Ramos (cell line): ENCODE results near the gene LUZP2.

Source experiments
- in situ Hi-C: fragments of 300-500 bp; cut with MboI; formaldehyde crosslinking; loops from one replicate; pipeline ENCODE4 v1.14.3; 2022; ENCODE audit warnings: low sequenced_read_pairs; ENCODE audit not compliant: unreplicated experiment

Gene LUZP2

DNA sequence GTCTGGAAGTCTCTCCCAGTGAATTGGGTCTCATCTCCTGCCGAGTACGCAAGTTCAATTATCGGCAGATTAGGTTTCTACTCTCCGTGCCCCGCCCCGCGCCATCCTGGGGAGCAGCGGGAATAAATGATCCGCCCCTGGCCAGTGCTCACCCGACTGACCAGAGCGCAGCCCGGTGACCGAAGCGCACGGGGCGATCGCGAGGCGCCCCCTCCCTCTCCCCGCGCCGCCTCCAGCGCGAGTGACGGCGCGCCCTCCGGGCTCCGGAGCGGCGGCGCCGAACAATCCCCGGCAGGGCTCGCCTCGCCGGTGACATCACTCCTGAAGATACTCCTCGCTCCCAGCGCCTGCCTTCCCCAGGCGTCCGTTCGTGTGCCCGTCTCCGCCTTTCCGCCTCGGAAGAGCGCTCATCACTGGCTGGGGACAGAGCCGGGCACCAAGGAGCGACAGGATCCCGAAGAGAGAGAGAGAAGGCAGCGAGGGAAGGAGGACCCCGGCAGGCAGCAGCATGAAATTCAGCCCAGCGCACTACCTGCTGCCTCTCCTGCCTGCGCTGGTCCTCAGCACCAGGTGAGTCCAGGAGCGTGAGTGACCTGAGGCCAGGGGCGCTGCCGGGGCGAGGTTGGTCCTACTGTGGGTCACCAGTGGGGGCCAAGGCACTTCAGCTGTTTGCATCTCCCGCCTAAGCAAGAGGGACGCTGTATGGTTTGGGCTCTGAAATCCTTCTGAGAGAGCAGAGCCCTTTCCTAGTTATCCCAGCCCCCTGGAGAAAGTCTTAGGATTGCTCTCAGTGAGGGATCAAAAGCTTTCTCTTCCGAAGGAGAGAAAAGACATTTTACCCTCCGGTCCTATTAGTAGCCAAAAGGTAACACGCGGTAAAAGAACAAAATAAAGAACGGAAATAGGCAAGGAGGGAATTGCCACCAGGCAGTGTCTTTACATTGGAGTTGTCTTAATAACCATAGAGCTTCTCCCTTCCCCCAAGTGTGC, at the start of gene LUZP2:
LUZP2 (plus strand) TSS at position 318 of the 990 bp plus-strand sequence.
- in situ Hi-C loops, result no loop called here

DNA sequence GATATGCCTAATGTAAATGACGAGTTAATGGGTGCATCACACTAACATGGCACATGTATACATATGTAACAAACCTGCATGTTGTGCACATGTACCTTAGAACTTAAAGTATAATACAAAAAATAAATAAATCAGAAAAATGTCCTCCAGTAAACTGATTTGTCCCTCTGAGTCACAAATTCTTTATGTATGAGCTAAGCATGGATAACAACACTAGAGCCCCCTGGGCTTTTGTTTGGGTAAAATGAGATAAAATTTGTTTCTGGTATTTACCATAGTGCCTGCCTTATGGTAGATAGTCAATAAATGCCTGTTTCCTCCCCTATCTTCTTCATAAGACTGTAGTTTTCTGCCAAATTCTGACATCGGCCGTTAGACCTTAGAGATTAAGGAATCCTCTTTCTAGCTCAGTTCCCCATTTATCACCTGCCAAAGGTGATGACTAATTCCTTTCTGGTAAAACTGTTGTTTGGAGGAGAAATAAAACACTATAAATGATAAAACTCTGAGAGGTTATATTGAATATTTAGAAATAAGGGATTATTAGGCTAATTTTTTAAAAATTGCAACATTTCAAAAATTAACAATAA, 43.6 kb upstream of the LUZP2 start:
- in situ Hi-C loops, result no loop called here

DNA sequence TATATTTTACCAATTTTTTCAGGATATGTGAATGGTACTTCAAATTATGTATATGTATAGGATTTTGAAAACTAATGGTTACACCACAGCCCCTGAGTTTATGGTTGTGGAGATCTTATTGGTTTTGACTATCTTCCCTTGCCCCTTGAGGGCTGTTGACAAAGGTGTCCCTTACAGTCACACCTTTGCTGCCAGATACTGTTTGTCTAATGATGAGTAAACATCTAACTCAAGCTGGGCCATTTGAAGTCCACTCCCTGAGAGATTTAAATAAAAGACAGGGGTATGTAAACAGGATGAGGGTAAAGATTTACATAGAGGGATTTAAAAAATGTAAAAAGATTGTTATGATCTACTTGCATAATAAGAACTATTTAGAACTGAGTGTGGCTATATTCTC, 38.9 kb upstream of the LUZP2 start:
- in situ Hi-C loops, result no loop called here

DNA sequence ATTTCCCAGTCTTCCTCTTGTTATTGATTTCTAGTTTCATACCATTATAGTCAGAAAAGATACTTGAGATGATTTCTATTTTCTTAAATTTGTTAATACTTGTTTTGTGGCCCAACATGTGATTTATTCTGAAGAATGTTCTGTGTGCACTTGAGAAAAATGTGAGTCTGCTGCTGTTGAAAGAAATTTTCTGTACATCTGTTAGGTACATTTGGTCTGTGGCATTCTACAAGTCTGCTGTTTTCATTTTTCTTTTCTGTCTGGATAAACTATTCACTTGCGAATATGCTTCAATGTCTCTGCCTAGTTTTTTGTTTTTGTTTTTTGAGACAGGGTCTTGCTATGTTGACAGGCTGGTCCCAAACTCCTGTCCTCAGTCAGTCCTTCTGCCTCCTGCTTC, 26.4 kb upstream of the LUZP2 start:
- in situ Hi-C loops, result no loop called here

DNA sequence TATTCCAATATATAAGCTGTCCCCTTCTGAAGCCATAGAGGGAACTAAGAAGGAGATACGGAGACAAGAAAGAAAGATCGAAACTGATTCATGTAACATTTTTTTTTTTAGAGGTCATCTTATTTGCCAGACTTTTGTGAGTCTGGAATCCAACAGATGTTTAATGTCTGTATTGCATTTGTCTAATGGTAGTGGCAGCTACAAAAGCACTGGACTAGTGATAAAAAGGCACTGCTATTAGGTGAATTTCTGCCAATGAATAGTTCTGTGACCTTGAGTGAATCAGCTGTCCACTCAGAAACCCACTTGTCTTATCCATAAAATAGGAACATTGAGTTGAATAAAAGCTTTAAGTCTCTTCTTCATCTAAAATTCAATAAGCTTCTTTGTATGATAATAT, 25.8 kb upstream of the LUZP2 start:
- in situ Hi-C loops, result no loop called here

DNA sequence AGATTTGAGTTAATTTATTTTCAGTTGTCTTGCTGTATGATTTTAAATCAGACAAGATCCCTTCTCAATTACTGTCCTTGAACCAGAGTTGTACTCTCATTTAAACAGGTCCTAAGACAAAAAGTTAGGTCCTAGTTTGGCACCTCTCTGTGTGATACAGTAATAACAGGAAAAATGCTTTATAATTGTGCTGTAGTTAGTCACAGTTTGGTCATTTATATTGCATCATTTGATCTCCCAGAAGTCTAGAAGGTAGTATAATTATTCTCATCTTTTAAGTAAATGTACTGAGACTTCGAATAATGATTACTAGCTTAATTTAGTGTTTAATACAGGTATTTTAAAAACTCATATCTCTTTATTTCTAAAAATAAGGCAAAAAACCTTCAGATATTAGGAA, 18.1 kb upstream of the LUZP2 start:
- in situ Hi-C loops, result no loop called here

DNA sequence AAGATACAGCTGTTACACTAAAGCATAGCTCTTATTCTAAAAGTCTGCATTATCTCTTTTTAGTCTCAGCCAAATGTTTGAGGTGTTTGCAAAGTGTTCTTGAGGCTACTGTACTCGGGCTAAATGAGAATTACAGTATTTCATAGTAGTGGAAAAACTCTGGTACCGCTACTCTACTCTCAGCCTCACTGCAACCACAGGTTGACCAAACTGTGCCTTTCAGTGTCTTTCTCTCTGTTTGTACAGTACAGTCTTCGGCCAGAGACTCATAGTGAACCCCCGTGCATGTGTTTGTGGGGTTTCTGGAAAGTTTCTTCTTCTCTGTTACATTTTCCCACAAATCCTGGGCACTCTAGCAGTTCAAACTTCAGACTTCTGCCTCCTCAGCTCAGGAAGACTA, 7.4 kb upstream of the LUZP2 start:
- in situ Hi-C loops, result no loop called here

DNA sequence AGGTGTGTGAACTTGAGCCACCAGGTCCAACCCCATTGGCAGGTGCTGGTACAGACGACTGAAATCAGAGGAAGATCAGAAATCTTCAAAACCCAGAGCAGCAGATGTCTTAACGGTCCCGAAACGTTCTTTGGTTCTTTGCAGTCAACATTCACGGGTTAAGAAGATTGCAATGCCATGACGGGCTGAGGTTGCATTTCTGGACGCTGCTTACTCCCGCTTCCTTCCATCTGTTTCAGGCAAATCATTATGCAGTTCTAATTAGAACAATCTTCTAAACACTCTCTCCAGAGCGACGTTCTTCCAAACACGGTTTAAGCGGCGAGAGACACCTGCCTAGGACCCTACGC, 492 bp upstream of the LUZP2 start:
- in situ Hi-C loops, result no loop called here

DNA sequence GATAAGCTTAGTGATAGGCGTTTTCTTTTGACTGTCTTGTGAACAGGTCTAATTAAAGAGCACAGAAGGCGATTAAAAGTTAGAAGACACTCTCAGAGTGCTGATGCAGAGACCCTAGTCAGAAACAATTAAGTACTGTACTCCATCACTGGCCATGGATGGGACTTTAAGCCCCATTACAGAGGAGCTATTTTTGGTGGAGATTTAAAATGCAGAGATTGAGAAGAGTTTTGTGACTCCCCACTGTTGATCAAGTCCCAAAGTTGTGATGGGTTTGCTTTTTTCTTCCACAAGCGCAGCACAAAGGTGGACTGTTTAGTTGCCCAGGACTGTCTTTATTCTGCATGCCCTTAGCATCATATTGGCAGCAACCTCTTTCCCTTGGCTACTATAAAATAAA, 978 bp downstream of the LUZP2 start:
- in situ Hi-C loops, result no loop called here

DNA sequence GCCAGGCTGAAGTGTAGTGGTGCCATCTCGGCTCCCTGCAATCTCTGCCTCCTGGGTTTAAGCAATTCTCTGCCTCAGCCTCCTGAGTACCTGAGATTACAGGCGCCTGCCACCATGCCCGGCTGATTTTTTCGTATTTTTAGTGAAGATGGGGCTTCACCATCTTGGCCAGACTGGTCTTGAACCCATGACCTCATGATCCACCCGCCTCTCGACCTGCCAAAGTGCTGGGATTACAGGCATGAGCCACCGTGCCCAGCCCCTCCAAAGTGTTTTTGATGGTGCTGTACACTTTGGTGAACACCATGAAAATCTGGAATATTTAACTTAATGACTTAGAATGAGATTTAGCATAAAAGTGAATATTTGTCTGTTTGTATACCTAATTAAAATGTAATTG, 5.6 kb downstream of the LUZP2 start:
- in situ Hi-C loops, result no loop called here

DNA sequence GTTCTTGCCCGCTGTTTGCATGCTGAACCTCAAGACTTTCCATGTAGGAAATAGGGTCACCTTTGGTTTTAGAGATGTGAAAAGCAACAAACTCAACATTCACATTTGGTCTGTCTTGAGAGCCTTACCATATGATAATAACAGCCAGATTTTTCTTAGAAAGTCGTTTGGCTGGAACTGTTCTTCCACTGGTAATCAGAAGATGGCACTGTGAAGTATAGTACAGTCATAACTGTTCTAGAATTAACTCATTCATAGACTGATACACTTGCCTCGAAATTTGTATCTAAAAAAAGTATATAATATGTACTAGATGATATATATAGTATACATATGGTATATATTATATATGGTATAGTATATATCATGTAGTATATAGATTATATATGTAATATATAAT, 12.3 kb downstream of the LUZP2 start:
- in situ Hi-C loops, result no loop called here

DNA sequence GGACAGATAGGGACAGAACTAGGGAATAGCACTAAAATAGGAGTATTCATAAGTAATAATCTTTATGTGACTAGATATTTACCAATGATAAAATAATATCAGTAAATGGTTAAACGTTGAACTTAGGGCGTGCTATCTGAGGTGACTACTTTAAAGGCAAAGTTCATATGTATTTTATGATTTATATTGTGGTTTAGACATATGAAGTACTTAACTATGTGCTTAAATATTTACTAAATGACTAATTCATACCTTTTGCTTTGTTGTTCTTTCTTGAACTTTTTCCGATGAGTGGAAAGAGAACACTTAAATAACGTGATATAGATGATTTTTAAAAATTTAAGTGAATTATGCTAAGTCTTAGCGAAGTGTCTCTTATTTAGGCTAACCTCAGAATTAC, 14.7 kb downstream of the LUZP2 start:
- in situ Hi-C loops, result no loop called here

DNA sequence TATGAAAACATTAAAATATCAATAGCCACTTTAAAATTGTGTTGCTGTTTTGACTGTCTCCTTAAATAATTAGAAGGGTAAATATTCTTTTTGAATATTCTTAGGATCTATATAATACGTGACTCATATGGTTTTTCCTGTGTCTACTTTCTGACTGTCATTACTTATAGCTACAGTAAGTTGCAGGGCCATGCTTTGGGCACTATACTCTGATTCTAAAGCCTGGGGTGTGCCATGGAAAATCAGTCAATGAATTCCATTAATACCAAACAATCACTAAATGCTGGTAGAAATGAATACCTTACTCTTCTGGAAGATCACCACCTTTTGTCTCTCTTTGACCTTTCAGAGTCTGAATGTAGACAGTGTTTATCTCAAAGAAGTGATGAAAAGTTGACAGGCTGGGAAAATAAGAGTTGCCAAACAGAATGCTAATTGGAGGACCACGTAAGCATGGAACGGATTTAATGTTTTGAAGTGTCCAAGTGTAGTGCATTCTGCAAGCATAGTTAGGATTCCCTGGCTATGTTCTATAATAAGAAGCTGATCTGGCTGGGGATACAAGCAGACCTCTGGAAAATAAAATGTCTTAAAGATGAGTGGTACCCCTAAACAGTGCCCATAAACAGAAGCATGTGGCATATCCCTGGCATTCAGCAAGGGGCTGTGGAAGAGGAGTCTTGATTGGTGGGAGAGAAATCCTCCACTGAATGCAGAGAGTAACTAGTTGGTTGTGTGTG, 16.8 kb downstream of the LUZP2 start:
- in situ Hi-C loops, result no loop called here

DNA sequence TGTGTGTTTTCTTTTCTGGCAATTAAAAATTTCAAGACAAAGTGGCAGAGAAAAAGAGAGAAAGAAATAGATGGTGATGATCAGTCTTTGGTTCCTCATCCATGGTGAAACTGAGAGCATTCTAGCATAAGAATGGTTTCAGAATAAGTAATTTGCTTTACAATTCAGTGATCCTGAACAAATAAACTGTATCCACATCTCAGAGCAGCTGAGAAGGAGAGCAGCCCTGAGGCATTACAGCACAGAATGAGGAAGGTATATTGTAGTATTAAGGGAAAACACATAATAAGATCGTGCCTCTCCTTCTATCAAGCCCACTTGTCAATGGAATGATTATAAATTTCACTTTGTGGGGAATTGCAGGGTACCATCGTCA, 17.4 kb downstream of the LUZP2 start:
- in situ Hi-C loops, result no loop called here

DNA sequence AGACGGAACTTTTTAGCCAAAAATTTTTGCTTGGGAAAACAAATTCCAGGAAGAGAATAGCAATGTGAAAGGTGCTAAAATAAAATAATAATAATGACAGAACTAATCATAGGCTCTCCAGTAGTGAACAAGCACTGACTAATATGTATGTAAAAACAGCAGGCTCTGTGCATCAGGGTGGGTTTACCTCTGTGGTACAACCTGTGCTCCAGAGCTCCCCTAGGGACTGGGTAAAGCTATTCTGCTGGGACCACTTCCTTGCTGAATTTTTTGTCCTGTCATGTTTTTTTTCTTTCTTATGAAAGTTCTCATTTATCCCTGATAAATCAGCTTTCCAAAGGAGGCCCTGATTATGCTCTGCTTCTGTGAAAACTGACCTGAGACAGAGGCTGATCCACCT, 18.8 kb downstream of the LUZP2 start:
- in situ Hi-C loops, result no loop called here

DNA sequence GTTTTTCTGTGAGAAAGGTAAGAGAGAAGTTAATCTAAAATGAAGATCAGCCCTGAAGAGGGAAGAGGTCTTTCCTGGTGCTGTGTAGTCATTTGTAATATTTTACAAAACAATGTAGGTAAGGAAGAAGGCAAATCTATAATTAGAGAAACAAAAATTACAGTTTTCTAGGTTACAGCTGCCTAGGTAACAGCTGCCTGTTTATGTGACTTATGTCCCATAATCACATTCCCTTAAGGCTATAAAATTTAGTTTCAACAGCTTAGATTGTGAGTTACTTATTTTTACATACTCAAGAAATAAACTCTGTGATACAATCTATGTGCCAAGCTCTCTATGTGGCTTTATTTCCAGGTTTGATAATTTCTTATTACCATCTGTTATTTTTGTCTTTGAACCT, 19.8 kb downstream of the LUZP2 start:
- in situ Hi-C loops, result no loop called here

DNA sequence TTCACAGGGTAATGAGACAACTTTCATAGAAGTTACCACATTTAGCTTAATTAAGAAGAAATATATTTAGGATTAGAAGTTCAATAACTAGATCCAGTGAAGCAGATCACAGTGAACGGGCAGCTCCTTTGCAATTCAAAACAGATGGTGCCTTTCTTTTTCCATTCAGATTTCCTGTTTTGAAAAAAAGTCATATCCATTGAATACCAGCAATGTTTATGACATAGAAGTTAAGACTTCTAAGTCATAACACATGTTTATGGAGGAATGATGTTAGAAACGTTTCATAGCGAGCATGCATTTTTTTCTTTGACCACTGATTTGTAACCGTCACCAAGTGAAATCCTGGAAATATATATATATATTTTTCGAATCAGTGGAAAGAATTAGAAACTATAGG, 24.7 kb downstream of the LUZP2 start:
- in situ Hi-C loops, result no loop called here

DNA sequence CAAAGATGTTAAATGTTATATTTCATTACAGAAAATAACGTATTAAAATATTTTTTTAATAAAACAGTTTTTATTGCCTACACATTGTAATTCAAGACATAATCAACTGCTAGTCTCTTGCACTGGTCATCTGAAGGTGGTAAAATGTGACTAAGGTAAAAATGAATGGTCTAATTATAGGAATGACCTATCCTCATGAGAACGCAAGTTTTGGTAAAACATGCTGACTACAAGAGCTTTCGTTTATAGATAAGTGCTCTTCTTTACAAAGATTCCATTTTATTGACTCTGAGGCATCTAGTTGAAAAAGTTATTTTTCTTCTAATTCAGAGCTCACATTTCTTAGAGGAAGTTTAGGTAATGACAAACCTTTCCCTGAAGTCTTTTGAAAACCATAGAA, 27.3 kb downstream of the LUZP2 start:
- in situ Hi-C loops, result no loop called here

DNA sequence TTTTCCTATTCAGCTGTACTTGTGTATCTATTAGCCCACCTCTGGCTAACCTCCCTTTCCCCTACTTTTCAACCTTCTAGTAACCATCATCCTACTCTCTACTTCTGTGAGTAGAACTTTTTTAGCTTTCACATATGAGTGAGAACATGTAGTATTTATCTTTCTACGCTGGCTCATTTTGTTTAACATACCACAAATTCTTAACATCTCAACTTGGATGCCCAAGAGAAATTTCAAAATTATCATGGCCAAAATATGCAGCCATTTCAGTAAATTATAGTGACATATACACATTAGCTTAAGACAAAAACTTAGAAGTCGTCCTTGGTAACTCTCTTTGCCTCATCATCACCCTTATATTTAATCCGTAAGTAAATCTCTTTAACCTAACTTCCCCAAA, 34.7 kb downstream of the LUZP2 start:
- in situ Hi-C loops, result no loop called here

DNA sequence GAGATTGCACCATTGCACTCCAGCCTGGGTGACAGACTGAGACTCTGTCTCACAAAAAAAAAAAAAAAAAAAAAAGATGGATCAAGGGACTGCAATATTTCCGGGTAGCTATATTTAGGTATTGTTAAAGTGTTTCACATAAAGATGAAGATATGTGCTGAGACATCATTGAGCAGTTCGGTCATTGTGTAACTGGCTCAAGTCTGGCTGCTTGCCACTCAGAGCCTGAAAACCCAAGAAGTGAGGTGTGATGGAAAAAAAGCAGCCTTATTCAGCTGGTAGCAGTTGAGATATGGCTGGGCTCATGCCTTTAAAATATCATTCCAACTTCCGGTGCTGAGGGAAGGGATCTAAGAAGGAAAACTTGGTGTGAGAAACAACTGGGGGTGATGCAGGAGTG, 46.9 kb downstream of the LUZP2 start:
- in situ Hi-C loops, result no loop called here

DNA sequence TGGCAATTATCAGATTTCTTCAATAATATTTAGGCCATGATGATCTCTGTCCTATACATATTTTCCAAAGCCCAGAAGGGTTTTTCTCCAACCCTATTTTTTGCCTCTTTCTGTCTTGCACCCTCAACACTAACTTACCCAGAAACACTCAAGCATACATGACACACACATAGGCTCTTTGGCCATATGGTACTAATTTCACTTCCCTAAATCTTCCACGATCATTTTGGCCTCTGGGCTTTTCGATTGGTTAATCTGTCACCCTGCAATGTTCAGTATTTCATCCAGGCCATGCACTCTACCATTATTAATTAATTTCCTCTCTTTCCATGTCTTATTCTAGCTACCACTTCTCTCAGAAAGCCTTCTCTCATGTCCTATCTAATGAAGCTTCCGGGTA, 59.8 kb downstream of the LUZP2 start:
- in situ Hi-C loops, result no loop called here
